Esophagus muscularis mucosa (tissue), 3 donors: ENCODE results near the gene ABCA2.

ENCODE experiments used
- POLR2A ChIP-seq: fragments of 450-650 bp; IDR thresholded peaks from one replicate; pipeline ENCODE4 v1.6.1; 2017; ENCODE audit warnings: antibody characterized with exemption, moderate library complexity, mild to moderate bottlenecking, low read depth
- POLR2AphosphoS5 ChIP-seq, 2 donors: sonication (generic); formaldehyde crosslinking; IDR thresholded peaks; one replicate each; pipeline ENCODE4 v1.6.1; 2017; ENCODE audit warnings: antibody characterized with exemption in 2 of 2
- TF ChIP-seq, protein P1 (sequence below), 3 experiments: fragments of 200-600 bp in 2 of 3; fragments of 450-650 bp in 1 of 3; sonication (generic) in 2 of 3; IDR thresholded peaks; one replicate each; pipeline ENCODE4 v1.5.1; 2017 to 2019; ENCODE audit warnings: antibody characterized with exemption in 3 of 3, mild to moderate bottlenecking in 2 of 3, moderate library complexity in 1 of 3

DNA sequence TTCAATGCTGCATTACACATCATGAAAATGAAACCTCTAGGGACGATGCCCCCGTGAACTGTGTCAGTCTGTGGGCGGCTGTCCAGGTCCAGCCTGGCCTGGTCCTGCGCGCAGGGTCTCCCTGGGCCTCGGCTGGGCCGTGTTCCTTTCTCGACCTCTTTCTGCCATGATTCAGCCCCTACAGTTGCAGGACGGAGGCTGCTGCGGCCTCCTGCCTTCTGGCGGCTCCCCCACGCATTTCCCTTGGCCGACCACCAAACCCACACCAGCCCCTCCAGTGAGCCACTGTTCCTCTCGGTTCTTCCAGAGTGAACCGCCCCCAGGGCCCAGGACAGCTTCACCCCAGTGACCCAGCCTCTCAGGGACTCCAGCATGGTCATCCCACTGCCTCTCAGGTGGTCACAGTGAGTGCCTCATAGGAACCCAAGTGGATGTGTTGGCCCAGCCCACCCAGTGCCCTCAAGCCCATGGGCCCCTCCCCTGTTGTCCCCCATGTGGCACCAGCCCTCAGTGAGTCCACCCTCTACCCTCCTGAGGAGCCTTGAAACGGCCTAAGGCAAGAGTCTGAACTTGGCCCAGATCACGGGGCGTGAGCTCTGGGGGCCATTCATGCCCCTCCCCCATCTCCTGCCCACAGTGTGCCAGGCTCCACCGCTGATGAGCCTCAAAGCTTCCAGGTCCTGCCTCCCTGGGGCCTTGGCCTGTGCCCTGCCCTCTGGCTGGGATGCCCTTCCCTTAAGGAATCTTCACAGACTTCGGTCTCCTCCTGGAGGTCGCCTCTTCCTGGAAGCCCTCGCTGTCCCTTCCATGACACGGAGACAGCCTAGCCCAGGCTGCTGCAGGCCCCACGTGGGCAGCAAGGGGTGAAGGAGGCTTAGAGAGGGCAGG, 21.7 kb downstream of the ABCA2 start:
- TF ChIP-seq POLR2AphosphoS5 (IDR thresholded peaks at IDR 0.05) (no peak), POLR2A (no peak)
- TF ChIP-seq, protein P1, sequence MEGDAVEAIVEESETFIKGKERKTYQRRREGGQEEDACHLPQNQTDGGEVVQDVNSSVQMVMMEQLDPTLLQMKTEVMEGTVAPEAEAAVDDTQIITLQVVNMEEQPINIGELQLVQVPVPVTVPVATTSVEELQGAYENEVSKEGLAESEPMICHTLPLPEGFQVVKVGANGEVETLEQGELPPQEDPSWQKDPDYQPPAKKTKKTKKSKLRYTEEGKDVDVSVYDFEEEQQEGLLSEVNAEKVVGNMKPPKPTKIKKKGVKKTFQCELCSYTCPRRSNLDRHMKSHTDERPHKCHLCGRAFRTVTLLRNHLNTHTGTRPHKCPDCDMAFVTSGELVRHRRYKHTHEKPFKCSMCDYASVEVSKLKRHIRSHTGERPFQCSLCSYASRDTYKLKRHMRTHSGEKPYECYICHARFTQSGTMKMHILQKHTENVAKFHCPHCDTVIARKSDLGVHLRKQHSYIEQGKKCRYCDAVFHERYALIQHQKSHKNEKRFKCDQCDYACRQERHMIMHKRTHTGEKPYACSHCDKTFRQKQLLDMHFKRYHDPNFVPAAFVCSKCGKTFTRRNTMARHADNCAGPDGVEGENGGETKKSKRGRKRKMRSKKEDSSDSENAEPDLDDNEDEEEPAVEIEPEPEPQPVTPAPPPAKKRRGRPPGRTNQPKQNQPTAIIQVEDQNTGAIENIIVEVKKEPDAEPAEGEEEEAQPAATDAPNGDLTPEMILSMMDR (IDR thresholded peaks at IDR 0.05) = no peak
